ENCODE data around the gene MRPS35. TPM values are rescaled to one million over a fixed set of nuclear protein-coding genes. Genes with fewer than 3 reads are reported as not detected.

MRPS35 gene
- total RNA-seq, 1 donor, result 55.7 TPM

GRCh38 chr12:27747111-27747820 lies 36.6 kb downstream of the MRPS35 start:
- DNase-seq (ENCODE audit: low read depth), result peak; percentile 70
- TF ChIP-seq CTCF (IDR thresholded peaks at IDR 0.05; ENCODE audit: insufficient read depth, low read depth, low read length), result no peak

GRCh38 chr12:27751386-27752047 lies 40.9 kb downstream of the MRPS35 start:
- no peak overlapping the region for H3K4me3 ChIP-seq (ENCODE audit: low read depth, low read length)
- DNase-seq (ENCODE audit: low read depth), result no peak
- TF ChIP-seq CTCF (IDR thresholded peaks at IDR 0.05; ENCODE audit: insufficient read depth, low read depth, low read length), result no peak

More at GRCh38 chr12:27747111-27747820, 36.6 kb downstream of the MRPS35 start:
- H3K4me3 ChIP-seq (ENCODE audit: low read depth, low read length), result no peak overlapping the region

GRCh38 chr12:27754795-27755194 lies 44.2 kb downstream of the MRPS35 start:
- no peak for DNase-seq (ENCODE audit: low read depth)
- TF ChIP-seq CTCF (IDR thresholded peaks at IDR 0.05; ENCODE audit: insufficient read depth, low read depth, low read length), result no peak
- H3K4me3 ChIP-seq (ENCODE audit: low read depth, low read length), result no peak overlapping the region

GRCh38 chr12:27756670-27757195 lies 46.1 kb downstream of the MRPS35 start:
- TF ChIP-seq CTCF (IDR thresholded peaks at IDR 0.05; ENCODE audit: insufficient read depth, low read depth, low read length), result no peak
- no peak overlapping the region for H3K4me3 ChIP-seq (ENCODE audit: low read depth, low read length)
- DNase-seq (ENCODE audit: low read depth), result no peak

- DNase-seq (ENCODE audit: low read depth), result no peak
- TF ChIP-seq CTCF (IDR thresholded peaks at IDR 0.05; ENCODE audit: insufficient read depth, low read depth, low read length), result no peak
- H3K4me3 ChIP-seq (ENCODE audit: low read depth, low read length), result no peak overlapping the region
Observed at GRCh38 chr12:27762757-27763156, 52.1 kb downstream of the MRPS35 start.

GRCh38 chr12:27766587-27766986 lies 56.0 kb downstream of the MRPS35 start:
- H3K4me3 ChIP-seq (ENCODE audit: low read depth, low read length), result no peak overlapping the region
- no peak for DNase-seq (ENCODE audit: low read depth)
- no peak for TF ChIP-seq CTCF (IDR thresholded peaks at IDR 0.05; ENCODE audit: insufficient read depth, low read depth, low read length)

Measured in fibroblast of villous mesenchyme (primary cell).